Left kidney (tissue), 8 donors: ENCODE measurements around the gene OPALIN. TPM values are rescaled to one million over a fixed set of nuclear protein-coding genes. Genes with fewer than 3 reads are reported as not detected.

Experiments used
- DNase-seq: peaks from one replicate; pipeline ENCODE4 v3.0.0-alpha.2; 2013
- long read RNA-seq, 8 donors: transcript quantifications; one replicate each; lab custom pipeline, GENCODE V29; 2026
- polyA plus RNA-seq: library from polyadenylated mRNA; unstranded; fragments of 120-200 nt; gene quantifications from one replicate; pipeline ENCODE4 v1.2.1, GENCODE V29; 2013; ENCODE audit not compliant: insufficient read length

OPALIN gene
- not detected for polyA plus RNA-seq
- long read RNA-seq, donor 1: 0 reads
- long read RNA-seq, donor 2: 0 reads
- long read RNA-seq, donor 3: 0 reads
- long read RNA-seq, donor 4: 0 reads
- long read RNA-seq, donor 5: 0 reads
- long read RNA-seq, donor 6: 0 reads
- long read RNA-seq, donor 7: 0 reads
- long read RNA-seq, donor 8: 0 reads

DNA sequence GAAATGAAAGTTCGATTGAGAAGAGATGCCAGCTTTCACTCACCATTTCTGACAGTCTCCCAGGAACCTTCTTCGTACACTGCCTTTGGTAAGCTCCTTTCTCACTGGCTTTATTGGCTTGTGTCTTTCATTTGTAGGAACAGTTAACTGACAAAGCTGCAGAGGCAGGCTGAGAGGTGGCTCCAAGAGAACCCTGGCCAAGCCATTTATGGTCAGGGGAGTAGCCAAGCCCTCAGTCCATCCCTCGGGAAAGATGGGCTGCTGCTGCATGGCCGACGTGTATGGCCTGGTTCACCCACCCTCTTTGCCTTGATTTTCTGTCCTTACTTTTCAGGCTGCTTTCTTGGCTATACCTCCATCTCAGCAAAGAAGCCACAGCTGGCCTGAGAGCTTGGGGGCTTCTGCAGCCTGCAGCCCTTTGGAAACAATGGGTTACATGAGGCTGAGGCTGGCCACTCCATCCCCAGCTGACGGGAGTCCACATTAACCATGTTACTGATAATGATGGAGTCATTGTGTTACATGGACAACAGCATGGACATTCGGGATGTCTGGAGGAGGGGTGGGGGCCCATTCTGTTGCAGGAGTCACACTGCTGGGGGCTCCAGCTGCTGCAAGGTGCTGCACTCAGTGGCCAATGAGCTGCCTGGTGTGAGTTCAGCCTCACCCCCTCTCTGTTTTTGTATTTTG, at the start of gene OPALIN:
OPALIN (minus strand) TSS at position 152 of the 690 bp plus-strand sequence; CDS start at position 46, 106 bp downstream.
- DNase-seq: no peak

DNA sequence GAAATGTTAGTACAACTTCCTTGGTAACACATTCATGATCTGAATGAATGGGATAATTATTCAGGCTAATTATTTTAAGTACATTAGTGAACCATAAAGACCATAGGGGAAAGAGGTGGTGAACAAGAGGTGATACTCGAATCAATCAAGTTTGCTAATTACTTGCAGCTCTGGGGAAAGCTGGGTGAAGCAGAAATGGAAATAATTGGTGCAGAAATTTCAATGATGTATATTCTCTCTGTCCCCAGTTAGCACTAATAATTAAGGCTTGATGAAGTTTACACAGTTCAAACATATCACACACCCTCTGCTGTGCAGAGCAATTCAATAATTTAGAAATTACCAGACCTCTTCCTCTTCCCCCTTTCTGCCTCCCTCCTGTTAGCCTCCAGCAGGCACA, 49.4 kb upstream of the OPALIN start:
- no peak for DNase-seq

DNA sequence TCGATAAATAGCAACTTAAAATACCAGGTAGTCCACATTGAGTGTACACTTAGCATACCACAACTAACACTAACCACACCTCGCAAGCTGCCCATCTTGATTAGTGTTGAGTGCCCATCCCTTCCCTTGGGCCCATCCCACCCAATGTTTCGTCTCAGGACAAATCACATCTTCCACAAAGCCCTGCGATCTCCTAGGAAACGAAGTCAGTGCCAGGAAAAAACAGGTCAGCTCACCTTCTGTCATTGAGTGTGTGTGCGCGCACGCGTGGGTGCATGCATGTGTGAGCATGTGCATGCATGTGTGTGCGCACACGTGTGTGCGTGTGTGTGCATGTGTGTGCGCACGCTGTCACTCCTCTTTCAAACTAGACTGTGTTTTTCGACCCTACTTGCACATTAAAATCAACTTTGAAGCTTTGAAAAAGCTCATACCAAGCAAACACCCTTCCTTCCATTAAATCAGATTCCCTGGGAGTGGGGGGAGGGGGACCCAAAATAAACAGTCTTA, 48.8 kb upstream of the OPALIN start:
- DNase-seq: no peak

DNA sequence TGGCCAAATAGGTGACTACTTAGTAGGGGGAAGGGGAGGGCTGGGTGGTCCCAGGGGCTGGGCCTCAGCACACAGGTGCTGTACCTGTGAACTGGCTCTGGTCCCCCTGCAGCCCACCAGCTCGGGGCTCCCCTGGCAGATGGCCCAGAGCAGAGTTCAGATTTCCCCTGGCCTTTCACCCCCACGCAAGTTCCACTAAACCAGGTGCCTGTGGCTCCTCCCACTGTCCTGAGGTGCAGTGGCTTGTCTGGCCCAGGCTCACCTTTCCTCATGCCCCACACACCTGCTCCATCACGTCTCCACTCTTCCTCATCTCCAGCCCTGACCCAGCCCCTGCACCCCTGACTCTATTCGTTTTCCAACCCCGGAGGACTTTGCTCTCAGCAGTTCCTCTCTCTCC, 47.3 kb upstream of the OPALIN start:
- DNase-seq: no peak

DNA sequence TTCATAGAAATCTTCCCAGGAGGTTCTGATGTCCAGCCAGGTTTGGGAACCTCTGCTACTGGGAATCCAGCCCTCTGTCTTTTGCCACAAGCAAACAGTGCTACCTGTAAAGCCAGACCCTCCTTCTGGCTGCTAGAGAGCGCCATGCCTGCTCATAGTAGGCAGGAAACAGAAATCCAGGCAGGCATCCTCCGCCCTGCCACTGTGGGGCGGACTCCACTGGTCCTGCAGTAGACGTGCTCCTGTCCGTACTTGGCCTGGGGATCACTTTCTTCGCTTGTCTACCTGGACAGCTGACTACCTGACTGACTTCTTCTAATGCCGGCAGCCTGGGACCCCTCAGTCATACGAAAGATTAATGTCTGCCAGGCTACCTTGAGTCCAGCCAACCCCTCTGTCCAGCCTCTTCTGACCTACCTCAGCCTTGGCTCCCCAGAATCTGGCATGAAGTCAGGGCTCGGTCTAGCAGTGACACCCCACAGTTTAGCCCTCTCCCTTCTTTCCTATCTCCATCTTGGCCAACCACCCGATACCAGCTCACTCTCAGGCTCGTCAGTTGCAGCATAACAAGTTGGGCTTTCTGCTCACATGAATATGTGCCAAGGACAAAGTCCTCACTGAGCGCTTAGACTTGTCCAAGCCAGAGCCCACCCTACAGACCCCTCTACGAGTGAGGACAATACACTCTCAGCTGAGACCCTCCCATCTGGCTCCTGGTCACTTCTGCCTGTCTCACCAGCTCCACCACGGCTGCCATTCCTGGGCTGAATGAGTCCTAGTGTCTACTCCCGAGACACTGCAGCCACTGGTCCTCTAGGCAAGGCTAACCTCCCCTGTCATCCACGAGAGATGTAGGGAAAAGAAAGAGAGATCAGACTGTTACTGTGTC, 43.9 kb upstream of the OPALIN start:
- no peak for DNase-seq

DNA sequence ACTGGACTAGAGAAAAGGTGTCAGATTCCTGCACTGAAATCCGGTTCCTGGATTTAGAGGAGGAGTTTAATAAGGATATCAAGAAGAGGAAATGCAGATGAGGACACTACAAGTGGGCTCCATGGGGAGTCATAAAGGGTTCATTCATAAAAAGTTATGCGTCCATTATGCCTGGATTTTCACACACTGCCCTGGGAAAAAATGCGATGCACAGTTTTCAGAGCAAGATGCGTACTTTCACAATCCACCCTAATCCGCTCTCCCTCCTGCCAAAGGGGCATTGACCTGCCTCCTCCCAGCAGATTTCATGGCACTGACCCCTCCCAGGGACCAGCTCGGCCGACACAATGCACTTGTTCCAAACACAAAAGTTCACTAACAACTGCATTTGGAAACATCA, 42.2 kb upstream of the OPALIN start:
- DNase-seq: no peak

- no peak for DNase-seq
These were observed 41.7 kb upstream of the OPALIN start for GRCh38 chr10:96400465-96400864.

- no peak for DNase-seq
These were observed 39.1 kb upstream of the OPALIN start for GRCh38 chr10:96397902-96398301.

GRCh38 chr10:96395931-96396877, 37.4 kb upstream of the OPALIN start:
- peak; percentile 64 for DNase-seq

DNA sequence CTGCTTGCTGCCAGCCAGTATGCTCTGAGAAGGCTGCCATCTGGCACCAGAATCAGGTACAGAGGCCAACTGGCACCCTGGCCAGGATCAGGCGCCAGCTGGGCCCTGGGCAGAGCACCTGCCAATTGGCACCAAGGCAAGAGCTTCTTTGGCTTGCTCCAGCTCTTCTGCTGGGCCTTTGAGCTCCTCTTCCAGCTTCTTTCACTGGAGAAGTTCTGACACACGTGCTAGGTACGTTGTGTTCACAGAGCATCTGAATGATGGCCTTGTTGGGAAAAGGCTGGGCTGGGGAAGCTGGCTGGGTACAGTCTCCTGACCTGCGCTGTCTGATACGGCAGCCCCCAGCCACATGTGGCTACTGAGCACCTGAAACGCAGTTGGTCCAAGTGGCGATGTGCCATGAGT, 31.7 kb upstream of the OPALIN start:
- no peak for DNase-seq

- no peak for DNase-seq
These were observed 31.0 kb upstream of the OPALIN start for GRCh38 chr10:96389785-96390184.

DNA sequence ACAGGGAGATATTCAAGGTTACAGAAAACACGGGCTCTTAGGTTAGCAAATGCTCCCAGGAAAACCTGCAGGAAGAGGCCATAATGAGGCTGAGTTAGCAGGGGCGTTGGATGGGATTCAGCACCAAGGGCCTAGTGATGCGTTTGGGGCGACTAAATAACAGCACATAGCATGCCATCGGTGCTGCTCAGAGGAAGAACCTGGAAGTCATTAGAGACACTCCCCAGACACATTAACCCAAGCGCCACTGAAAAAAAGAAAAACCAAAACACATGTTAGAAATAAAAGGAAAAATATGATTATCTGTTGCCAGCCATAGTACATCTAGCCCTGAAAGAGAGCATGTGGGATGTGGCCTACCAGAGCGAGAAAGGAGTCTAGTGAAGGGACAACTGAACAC, 28.8 kb upstream of the OPALIN start:
- no peak for DNase-seq

GRCh38 chr10:96387161-96387560, 28.4 kb upstream of the OPALIN start:
- no peak for DNase-seq

DNA sequence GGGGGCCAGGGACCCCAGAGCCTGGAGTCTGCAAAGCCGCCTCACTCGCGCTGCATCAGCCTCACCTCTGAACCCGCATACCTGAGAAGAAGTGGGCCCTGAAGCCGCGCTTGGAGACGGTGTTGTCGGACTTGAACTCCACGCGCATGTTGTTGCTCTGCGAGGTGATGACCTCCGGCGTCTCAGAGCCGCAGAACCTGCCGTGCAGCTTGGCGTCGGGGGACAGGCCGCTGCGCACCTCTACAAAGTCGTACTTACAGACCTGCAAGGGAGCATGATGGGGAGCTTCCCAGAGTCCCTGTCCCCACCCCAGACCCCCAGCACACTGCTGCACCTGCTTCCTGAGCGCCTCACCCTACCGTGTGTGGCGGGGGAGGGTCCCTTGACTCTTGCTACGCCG, 25.7 kb upstream of the OPALIN start:
- DNase-seq: no peak

DNA sequence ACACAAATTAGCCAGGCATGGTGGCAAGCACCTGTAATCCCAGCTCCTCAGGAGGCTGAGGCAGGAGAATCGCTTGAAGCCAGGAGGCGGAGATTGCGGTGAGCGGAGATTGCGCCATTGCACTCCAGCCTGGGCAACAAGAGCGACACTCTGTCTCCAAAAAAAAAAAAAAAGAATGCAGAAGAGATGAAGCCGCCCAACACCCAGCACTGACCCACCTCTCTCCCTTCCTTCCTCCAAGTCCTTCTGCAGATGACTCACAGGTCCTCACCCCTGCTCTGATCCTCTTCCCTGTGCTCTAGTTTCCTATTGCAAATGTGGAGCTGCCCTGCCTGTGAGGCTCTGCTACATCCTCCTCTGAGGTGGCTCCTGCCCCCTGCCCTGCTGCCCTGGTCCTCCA, 22.0 kb upstream of the OPALIN start:
- no peak for DNase-seq

DNA sequence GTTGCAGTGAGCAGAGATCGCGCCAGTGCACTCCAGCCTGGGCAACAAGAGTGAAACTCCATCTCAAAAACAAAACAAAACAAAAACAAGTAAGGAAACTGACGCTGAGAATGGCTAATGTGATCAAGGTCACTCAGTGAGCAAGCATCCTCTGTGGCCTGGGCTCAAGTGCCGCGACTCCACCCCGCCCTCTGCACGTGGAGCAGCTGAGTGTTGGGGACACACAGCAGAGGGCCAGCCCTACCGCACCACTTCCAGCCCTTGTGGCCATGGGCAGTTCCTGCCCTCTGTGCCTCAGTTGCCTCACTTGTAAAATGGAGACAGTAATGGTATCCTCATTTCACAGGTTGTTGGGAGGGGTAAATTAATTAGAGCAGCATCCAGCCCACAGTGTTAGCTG, 21.0 kb upstream of the OPALIN start:
- no peak for DNase-seq

- DNase-seq: no peak
These were observed 19.9 kb upstream of the OPALIN start for GRCh38 chr10:96378741-96379140.

- DNase-seq: no peak
These were observed 19.1 kb upstream of the OPALIN start for GRCh38 chr10:96377816-96378294.

- DNase-seq: no peak
These were observed 17.7 kb upstream of the OPALIN start for GRCh38 chr10:96376483-96376882.

DNA sequence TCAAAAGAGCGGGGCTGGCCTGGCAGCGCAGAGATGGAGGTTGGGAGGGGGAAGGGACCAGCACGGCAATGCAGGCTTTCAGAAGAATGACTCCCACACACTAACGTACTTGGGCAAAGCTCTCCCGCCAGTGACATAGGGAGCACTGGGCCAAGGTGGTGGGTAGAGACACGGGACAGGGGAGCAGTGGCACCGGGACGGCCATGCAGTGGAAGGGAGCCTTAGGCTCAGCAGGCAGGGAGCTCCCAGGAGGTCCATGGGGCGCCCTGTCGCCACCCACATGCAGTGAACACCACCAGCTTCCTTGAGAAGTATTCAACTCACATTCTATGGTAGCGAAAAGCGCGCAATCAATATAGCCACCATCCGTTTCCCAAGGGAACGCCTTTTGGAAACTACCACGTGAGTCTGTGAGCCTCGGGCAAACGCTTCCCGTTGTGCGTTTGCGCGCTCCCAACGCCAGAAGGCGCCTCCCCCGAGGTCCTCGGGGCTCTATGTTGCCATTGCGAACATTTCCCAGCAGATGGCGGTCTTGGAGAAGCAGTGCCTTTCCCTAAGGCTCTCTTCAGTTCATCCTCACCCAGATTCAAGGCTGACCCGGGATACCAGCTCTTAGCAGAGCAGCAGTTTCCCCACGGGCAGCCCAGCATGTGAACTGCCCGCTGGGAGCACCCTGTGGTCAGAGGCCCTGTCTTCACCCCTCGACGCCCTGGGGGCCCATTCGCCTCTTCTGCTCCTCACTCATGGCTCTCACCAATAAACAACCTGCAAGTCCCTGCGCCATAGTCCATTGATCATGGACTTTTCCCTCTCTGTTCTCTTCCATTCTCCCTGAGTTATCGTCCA, 16.4 kb upstream of the OPALIN start:
- DNase-seq: peak; percentile 91

DNA sequence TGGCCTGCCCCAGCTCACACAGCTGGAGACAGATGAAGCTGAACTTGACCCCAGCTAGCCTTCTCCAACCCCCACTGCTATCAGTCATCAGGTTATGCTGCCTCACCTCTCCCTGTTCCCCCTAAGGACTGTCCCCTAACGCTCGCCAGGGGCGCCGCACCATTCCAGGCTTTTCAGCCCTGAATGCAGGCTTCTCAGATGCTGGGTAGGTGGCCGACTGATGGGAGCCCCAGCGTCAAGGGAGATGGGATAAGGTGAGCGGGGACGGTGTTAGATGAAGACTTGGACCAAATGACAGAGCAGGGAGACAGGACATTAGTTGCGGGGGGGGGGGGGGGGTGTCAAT, 15.8 kb upstream of the OPALIN start:
- DNase-seq: no peak
